Heart left ventricle (tissue), 13 donors: ENCODE results near the gene ACE.

ENCODE experiments used
- POLR2A ChIP-seq, 2 donors: fragments of 450-650 bp; IDR thresholded peaks; one replicate each; pipeline ENCODE4 v1.6.1; 2017; ENCODE audit warnings: antibody characterized with exemption in 2 of 2, mild to moderate bottlenecking in 2 of 2, moderate library complexity in 2 of 2
- TF ChIP-seq, protein P1 (sequence below), 12 donors: fragments of 200-600 bp; sonication (generic) in 4 of 12; IDR thresholded peaks; one replicate each; pipeline versions ENCODE4 v1.5.0 to v1.8.0; 2018 to 2022; ENCODE audit warnings: antibody characterized with exemption in 12 of 12, mild to moderate bottlenecking in 5 of 12
- donor health status: ischemic (EF 13 %, LVEDD 7.1; RV severe dilation, severe dysfunction).
- donor health status: DM: no; HTN: yes; CAD: no.
- donor health status: DM: no; HTN: no; CAD: no.
- donor health status: ischemic (EF 25% LVEDD 6.9; RV normal size, moderate dysfunction).
- donor health status: ischemic (EF 25% LVEDD 5.7; RV mildly dilated, moderate dysfunction).
- donor health status: ischemic (EF 35%, LVEDD 5.7; RV mildly dilated, moderate dysfunction).
- donor health status: nonischemic (EF 11% LVEDD 7.7; RV severe dilation, severe dysfunction).
- donor health status: DM: yes; HTN: yes; CAD: no.
- donor health status: PGD.
- donor health status: ischemic (EF 29% LVEDD 5.4; RV normal size, mild dysfunction).
- donor health status: nonischemic (EF 23%, LVEDD 6.1; RV moderate dilation, normal function).

DNA sequence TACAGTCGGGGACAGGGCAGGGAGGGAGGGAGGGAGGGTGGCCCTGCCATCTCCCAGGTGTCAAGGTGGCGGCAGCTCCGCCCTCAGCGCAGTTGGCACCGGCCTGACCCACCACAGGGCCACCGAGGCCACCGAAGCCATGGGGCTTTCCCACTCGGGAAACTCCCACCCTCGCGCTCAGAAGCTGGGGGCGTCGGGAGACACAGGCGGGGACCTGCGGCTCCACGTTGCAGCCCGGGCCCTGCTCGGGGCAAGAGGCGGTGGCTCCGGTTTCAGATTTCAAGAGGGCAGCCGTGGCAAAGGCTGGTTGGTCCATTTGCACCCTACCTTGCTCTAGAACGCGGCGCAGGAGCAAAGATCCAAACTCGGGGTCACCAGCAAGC lies 31.3 kb upstream of the ACE start:
- TF ChIP-seq, protein P1, sequence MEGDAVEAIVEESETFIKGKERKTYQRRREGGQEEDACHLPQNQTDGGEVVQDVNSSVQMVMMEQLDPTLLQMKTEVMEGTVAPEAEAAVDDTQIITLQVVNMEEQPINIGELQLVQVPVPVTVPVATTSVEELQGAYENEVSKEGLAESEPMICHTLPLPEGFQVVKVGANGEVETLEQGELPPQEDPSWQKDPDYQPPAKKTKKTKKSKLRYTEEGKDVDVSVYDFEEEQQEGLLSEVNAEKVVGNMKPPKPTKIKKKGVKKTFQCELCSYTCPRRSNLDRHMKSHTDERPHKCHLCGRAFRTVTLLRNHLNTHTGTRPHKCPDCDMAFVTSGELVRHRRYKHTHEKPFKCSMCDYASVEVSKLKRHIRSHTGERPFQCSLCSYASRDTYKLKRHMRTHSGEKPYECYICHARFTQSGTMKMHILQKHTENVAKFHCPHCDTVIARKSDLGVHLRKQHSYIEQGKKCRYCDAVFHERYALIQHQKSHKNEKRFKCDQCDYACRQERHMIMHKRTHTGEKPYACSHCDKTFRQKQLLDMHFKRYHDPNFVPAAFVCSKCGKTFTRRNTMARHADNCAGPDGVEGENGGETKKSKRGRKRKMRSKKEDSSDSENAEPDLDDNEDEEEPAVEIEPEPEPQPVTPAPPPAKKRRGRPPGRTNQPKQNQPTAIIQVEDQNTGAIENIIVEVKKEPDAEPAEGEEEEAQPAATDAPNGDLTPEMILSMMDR (IDR thresholded peaks at IDR 0.05) = no peak
- no peak for TF ChIP-seq POLR2A (IDR thresholded peaks at IDR 0.05)
